ENCODE data around the gene PITPNM3.

PITPNM3 gene

GRCh38 chr17:6442775-6443174 lies 113.6 kb downstream of the PITPNM3 start:
- TF ChIP-seq, protein P1, sequence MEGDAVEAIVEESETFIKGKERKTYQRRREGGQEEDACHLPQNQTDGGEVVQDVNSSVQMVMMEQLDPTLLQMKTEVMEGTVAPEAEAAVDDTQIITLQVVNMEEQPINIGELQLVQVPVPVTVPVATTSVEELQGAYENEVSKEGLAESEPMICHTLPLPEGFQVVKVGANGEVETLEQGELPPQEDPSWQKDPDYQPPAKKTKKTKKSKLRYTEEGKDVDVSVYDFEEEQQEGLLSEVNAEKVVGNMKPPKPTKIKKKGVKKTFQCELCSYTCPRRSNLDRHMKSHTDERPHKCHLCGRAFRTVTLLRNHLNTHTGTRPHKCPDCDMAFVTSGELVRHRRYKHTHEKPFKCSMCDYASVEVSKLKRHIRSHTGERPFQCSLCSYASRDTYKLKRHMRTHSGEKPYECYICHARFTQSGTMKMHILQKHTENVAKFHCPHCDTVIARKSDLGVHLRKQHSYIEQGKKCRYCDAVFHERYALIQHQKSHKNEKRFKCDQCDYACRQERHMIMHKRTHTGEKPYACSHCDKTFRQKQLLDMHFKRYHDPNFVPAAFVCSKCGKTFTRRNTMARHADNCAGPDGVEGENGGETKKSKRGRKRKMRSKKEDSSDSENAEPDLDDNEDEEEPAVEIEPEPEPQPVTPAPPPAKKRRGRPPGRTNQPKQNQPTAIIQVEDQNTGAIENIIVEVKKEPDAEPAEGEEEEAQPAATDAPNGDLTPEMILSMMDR (conservative IDR thresholded peaks at IDR 0.05) = no peak
- peak overlapping the region; percentile 70 for H3K27ac ChIP-seq

DNA sequence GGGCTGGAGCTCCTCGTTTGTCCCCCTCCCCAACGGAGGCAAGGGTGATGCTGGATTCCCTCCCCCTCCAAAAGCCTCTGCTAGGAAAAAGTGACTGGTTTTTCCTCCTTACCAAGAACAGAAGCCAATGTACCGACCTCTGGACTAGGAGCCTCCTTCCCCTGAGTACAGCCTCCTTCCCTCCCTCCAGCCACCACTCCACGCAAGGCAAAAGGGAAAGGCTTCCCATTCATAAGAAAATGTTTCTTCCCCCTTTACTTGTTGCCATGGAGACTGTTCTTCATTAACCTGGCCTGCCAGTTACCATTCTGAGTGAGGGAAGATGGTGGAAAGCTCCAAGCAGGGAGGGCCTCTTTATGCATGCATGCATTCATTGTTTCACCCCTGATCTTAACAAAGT lies 116.4 kb downstream of the PITPNM3 start:
- TF ChIP-seq, protein P1 (conservative IDR thresholded peaks at IDR 0.05) = no peak
- H3K27ac ChIP-seq = no peak overlapping the region

DNA sequence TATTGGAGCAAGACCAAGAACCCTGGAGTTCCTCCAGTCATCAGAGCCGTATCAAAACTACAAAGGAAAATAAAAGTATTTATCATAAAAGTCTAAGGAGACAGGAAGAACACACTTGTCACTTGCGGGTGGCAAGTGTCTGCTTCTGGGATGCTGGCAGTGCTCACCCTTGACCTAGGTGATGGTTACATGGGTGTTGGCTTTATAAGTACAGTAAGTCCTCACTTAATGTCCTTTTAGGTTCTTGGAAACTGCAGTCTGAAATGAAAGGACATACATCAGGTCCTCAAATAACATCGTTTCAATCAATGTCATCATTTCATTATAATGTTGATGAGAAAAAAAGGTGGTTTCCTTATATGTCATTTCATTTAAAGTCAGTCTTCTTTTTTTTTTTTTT lies 118.4 kb downstream of the PITPNM3 start:
- no peak overlapping the region for H3K27ac ChIP-seq
- TF ChIP-seq, protein P1 (conservative IDR thresholded peaks at IDR 0.05) = no peak

DNA sequence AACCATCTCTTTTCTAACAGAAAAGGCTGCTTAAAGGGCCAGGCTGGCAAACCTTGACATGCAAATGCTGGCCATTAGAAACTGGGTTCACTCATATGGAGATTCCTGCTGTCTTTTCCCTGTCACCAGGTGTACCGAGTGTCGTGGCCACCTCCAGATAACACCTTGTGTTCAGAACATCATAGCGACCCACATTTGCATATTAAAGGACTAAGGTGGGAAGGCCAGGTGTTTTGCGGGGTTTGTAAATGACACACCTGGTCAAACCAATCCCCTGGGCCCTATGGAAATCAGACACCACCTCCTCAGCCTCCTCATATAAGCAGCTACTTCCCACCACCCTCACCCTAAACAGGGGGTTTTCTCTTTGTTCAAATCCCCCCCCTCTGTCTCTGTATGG lies 118.9 kb downstream of the PITPNM3 start:
- TF ChIP-seq, protein P1 (conservative IDR thresholded peaks at IDR 0.05) = no peak
- H3K27ac ChIP-seq = no peak overlapping the region

GRCh38 chr17:6435968-6436367 lies 120.4 kb downstream of the PITPNM3 start:
- TF ChIP-seq, protein P1 (conservative IDR thresholded peaks at IDR 0.05) = peak; percentile 73
- no peak overlapping the region for H3K27ac ChIP-seq

- no peak within 1 kb of the TSS for H3K27ac ChIP-seq
- TF ChIP-seq, protein P1 (conservative IDR thresholded peaks at IDR 0.05) = no peak
These were observed 121.3 kb downstream of the PITPNM3 start, which contains the start of gene AIPL1 for GRCh38 chr17:6435051-6435450. AIPL1 (minus strand) TSS chr17:6435121; CDS start chr17:6435104, 17 bp downstream.

DNA sequence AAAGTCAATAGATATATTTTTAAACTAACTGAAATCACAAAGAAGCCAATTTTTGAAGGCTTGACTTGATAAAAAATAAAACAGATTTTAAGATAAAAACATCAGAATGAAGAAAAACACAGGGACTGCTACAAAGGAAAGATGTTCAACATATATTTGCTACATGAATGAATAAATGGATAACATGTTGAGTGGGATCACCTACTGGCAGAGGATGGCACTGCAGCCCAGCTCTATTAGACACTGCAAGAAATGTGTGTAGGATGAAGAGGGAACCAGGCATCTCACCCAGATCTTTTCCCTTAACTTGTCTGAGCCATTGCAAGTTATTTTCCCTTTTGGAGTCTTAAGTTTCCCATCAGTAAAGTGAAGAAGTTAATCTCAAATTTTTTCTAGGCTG lies 125.6 kb downstream of the PITPNM3 start:
- TF ChIP-seq, protein P1 (conservative IDR thresholded peaks at IDR 0.05) = no peak
- H3K27ac ChIP-seq = no peak overlapping the region
